K562 treated with DMSO at 1 percent for 4 hours (cell line): ENCODE measurements around the gene QSER1. TPM values are rescaled to one million over a fixed set of nuclear protein-coding genes. Genes with fewer than 3 reads are reported as not detected.

ENCODE experiments used
- total RNA-seq: library from RNA; unstranded; fragments of 300-600 nt; gene quantifications from 2 replicates; pipeline ENCODE4 v1.2.3, GENCODE V29; 2022; ENCODE audit not compliant: insufficient read depth

QSER1 gene
- total RNA-seq, result 8.4 and 11.6 TPM in 2 replicates

DNA sequence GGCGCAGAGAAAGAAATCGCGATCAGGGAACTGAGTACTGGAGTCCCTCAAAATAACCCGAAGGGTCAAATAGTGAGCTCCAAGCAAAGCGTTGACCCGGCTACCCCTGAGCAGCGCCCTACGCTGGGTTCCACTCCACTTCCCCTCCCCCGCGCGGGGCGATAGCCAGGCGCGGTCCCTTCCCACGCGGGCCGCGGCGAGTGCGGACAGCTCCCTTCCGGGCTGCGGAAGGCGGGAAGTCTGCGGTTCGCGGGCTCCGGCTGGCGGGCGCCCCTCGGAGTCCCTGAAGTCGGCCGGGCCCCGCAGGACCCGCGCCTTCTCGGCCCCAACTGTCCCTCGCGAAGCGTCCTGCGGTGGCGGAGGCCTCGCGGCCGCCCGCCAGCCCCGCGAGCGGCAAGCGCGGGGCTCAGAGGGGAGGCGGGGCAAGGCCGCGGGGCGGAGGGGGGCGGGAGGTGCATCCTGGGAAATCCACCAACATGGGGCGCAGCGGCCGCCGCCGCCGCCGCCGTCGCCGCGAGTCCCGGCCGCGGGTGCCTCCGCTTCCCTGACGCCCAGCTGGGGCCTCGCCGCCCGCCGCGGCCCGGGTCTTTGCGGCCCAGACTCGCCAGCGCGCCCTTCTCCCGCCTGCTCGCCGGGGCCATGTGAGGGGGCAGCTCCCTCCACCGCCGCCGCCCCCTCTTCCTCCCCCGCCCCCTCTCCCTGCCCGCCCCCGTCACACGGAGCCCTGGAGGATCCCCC lies at the start of gene QSER1:
Gene QSER1 (plus strand): TSS at position 457 of the 738 bp plus-strand sequence. CDS start 315 bp downstream, outside the sequence.

DNA sequence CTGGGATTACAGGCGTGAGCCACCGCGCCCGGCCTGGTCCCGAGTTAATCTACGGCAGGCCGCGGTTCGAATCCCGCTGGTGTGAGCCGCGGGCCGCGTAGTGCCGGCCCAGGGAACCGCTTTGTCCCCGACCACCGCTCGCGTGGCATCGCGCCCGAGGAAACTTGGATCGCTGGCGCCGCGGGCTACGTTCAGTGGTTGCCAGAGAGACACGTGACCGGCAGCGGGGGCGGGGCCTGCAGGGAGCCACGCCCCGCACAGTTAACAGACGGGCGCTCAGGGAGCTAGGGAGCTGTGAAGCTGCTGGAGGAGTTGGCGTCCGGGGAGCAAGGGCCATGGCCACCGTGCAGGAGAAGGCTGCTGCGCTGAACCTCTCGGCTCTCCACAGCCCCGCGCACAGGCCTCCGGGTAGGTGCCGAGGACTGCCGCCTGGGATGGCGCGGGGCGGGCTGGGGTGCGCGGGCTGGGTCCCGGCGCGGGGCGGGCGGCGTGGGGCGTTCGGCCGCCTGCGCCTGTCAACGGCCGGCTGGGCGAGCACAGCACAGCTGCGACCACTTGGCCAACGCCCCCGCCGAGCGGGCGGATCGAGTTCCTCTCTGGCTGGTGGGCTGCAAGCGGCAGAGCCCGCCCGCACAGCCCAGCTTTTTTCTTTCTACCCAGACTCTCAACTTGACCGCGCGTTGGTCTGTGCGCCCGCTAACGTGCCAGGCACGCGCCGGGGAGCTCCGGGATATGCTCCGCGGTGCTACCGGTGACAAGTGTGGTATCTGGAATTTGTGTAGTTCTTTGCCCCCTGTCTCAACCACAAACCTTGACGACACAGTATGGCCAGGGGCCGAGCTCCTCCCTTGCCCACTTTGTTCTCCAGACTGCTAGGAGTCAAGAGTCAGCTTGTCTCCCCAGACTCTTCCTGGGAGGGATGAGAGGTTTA lies 123.3 kb downstream of the QSER1 start, which contains the start of gene DEPDC7:
Gene DEPDC7 (plus strand): TSS at position 258 of the 931 bp plus-strand sequence. CDS start 78 bp downstream, at position 336.

Other genes with a start within 250 kb of the QSER1 start
- not detected in 2 replicates for gene CCDC73, start 98.1 kb upstream of the QSER1 start, total RNA-seq
- gene PRRG4, start 62.9 kb upstream of the QSER1 start, total RNA-seq, result not detected in 2 replicates
- 3.6 and 4.6 TPM in 2 replicates for gene DEPDC7, start 123.1 kb downstream of the QSER1 start, total RNA-seq
- gene TCP11L1, start 146.8 kb downstream of the QSER1 start, total RNA-seq, result 1.5 and 2.2 TPM in 2 replicates